Stimulated activated CD4-positive, alpha-beta T cell treated with anti-CD3 and anti-CD28 coated beads, Interleukin-1b, Interleukin-23, amount 100 ng/mL, for 24 hours (primary cell): ENCODE data around the gene DUOX1.

Source experiments
- DNase-seq, 4 experiments: peaks; one replicate each; pipeline ENCODE4 v3.0.0-alpha.2; 2020; ENCODE audit warnings: low read depth in 4 of 4, low spot score in 1 of 4

DUOX1 gene

GRCh38 chr15:45166834-45167630 lies 37.2 kb downstream of the DUOX1 start:
- peak; percentile 53 to 80 (median 62) for DNase-seq

GRCh38 chr15:45167631-45168205 lies 37.9 kb downstream of the DUOX1 start:
- DNase-seq: no peak

- no peak for DNase-seq
These were observed 38.5 kb downstream of the DUOX1 start for GRCh38 chr15:45168286-45168685.

GRCh38 chr15:45168751-45169551 lies 39.2 kb downstream of the DUOX1 start:
- DNase-seq: no peak

GRCh38 chr15:45169608-45170480 lies 40.0 kb downstream of the DUOX1 start:
- no peak for DNase-seq

- no peak for DNase-seq
These were observed 42.1 kb downstream of the DUOX1 start for GRCh38 chr15:45171912-45172311.

- DNase-seq: no peak
These were observed 44.3 kb downstream of the DUOX1 start for GRCh38 chr15:45174069-45174468.

- no peak for DNase-seq
These were observed 44.8 kb downstream of the DUOX1 start for GRCh38 chr15:45174577-45174976.

GRCh38 chr15:45177285-45177684 lies 47.5 kb downstream of the DUOX1 start:
- no peak for DNase-seq

GRCh38 chr15:45179221-45179985 lies 49.6 kb downstream of the DUOX1 start:
- peak in 2 of 4 experiments; percentile 24 to 33 for DNase-seq

GRCh38 chr15:45180201-45180600 lies 50.4 kb downstream of the DUOX1 start:
- DNase-seq: no peak

GRCh38 chr15:45180648-45181436 lies 51.0 kb downstream of the DUOX1 start:
- DNase-seq: no peak

- no peak for DNase-seq
These were observed 51.9 kb downstream of the DUOX1 start for GRCh38 chr15:45181491-45182285.

- DNase-seq: no peak
These were observed 53.2 kb downstream of the DUOX1 start for GRCh38 chr15:45182996-45183395.

GRCh38 chr15:45183511-45183910 lies 53.7 kb downstream of the DUOX1 start:
- no peak for DNase-seq

- no peak for DNase-seq
These were observed 54.8 kb downstream of the DUOX1 start for GRCh38 chr15:45184562-45185041.

- no peak for DNase-seq
These were observed 55.4 kb downstream of the DUOX1 start for GRCh38 chr15:45185069-45185779.
